Pancreas (tissue), 10 donors: ENCODE results near the gene RADIL. TPM values are rescaled to one million over a fixed set of nuclear protein-coding genes. Genes with fewer than 3 reads are reported as not detected.
A peak's percentile ranks its signal among the peaks of the same experiment; 100 is the strongest.

ENCODE experiments used
- ATAC-seq, 4 donors: fragments of 200-7000 bp; cut with Tn5 transposase; one replicate each; pipeline versions ENCODE4 v1.8.0 to v1.9.1; 2020; ENCODE audit warnings: mild to moderate bottlenecking in 4 of 4, moderate library complexity in 4 of 4
- DNase-seq, 6 donors: peaks; one replicate each; pipeline ENCODE4 v3.0.0-alpha.2; 2020
- FAIRE-seq: peaks from 2 replicates; lab custom pipeline; 2012; peaks lifted over from hg19 to GRCh38; lab: Jason Lieb, UNC
- H3K27ac ChIP-seq, 4 donors: fragments of 200-600 bp; sonication (generic); 1 replicate in 3 of 4; 2 replicates in 1 of 4; pipeline versions ENCODE4 v1.5.0 to v1.8.0; 2020
- H3K27me3 ChIP-seq, 4 donors: fragments of 200-600 bp; one replicate each; pipeline ENCODE4 v1.8.0; 2021
- H3K36me3 ChIP-seq, 3 donors: fragments of 200-600 bp; sonication (generic) in 1 of 3; one replicate each; pipeline versions ENCODE4 v1.5.0 to v1.8.0; 2020 to 2021
- H3K4me1 ChIP-seq, 3 donors: fragments of 200-600 bp; one replicate each; pipeline ENCODE4 v1.8.0; 2021
- H3K4me3 ChIP-seq, 4 donors: fragments of 200-600 bp; sonication (generic) in 2 of 4; one replicate each; pipeline versions ENCODE4 v1.5.0 to v1.8.0; 2020 to 2021
- H3K9me3 ChIP-seq, 4 donors: fragments of 200-600 bp; one replicate each; pipeline ENCODE4 v1.8.0; 2021
- WGBS, 2 donors: extraction: QIAGEN DNeasy Blood & Tissue Kit; methylation state at CpG; one replicate each; pipeline ENCODE4 v1.1.7; 2013; 5-methylcytosine and 5-hydroxymethylcytosine counted together
- intact Hi-C, 3 donors: fragments of 100-400 bp; cut with DNase I; formaldehyde crosslinking; loops; one replicate each; pipeline versions ENCODE4 v1.11.1 to v1.14.2; 2022
- polyA plus RNA-seq, 2 donors: library from polyadenylated mRNA; stranded (reverse); fragments of 200-250 nt; gene quantifications; one replicate each; pipeline ENCODE4 v1.2.3, GENCODE V29; 2013
- total RNA-seq, 6 donors: library from RNA; stranded (reverse); fragmentation: NEBNext Ultra II Directional in 4 of 6; extraction: Animal tissue kit (Norgen Biotek cat#: 25700) in 4 of 6; gene quantifications; one replicate each; pipeline versions ENCODE4 v1.2.1 to v1.2.4, GENCODE V29; 2021 to 2023
- TF ChIP-seq, protein P1 (sequence below), 4 donors: fragments of 200-600 bp; sonication (generic) in 3 of 4; IDR thresholded peaks; one replicate each; pipeline versions ENCODE4 v1.5.0 to v1.8.0; 2021; ENCODE audit warnings: antibody characterized with exemption in 4 of 4
- donor health status: healthy with polysubstance abuse.
- donor health status: DM: no; HTN: no; CAD: no; lungs with moderate emphysema.
- donor health status: DM: no; HTN: no; CAD: no.
- donor health status: control.
- donor health status: control.
- donor health status: Bipolar disorder and iron deficiency.
- donor health status: DM: yes; HTN: yes; CAD: no.
- donor health status: DM: no; HTN: no; CAD: no.
- donor health status: DM: no; HTN: no; CAD: no.
- donor health status: DM: yes; HTN: yes; CAD: no.

RADIL gene
- total and polyA plus RNA-seq, 8 donors: 0.58 to 11.2 (median 3.5) TPM

DNA sequence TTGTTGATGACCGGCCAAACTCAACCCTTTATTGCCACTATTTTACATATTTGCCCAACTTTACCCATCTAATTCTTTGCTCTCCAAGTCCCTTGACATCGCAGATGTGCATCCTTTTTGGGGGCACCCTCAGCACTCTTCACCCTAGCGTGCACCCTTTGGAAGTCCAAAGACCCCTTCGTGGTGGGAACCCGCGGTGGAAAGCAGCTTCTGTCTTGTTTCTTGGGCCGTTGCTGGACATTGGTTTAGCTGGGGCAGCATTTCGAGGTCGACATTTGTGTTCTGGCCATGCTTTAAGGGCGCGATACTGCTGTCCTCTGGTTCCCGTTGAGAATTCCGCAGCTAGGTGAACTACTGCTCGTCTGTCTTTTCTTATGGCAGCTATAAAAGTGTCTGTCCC lies 21.4 kb downstream of the RADIL start:
- ATAC-seq (no peak), DNase-seq (no peak)
- TF ChIP-seq, protein P1, sequence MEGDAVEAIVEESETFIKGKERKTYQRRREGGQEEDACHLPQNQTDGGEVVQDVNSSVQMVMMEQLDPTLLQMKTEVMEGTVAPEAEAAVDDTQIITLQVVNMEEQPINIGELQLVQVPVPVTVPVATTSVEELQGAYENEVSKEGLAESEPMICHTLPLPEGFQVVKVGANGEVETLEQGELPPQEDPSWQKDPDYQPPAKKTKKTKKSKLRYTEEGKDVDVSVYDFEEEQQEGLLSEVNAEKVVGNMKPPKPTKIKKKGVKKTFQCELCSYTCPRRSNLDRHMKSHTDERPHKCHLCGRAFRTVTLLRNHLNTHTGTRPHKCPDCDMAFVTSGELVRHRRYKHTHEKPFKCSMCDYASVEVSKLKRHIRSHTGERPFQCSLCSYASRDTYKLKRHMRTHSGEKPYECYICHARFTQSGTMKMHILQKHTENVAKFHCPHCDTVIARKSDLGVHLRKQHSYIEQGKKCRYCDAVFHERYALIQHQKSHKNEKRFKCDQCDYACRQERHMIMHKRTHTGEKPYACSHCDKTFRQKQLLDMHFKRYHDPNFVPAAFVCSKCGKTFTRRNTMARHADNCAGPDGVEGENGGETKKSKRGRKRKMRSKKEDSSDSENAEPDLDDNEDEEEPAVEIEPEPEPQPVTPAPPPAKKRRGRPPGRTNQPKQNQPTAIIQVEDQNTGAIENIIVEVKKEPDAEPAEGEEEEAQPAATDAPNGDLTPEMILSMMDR (IDR thresholded peaks at IDR 0.05): no peak

GRCh38 chr7:4861673-4862072 lies 21.8 kb downstream of the RADIL start, which contains the start of gene PAPOLB:
Gene PAPOLB (minus strand): TSS chr7:4862030. CDS start chr7:4861810, 220 bp downstream.
- ATAC-seq: peak in 2 of 4 donors; percentile 44 to 63
- Histone ChIP-seq H3K4me3 (peak within 1 kb of the TSS; percentile 7 to 39 (median 24)), H3K4me1 (no peaks in the 10 kb centered on the region), H3K36me3 (no peaks in the 10 kb centered on the region), H3K9me3 (no peaks in the 10 kb centered on the region), H3K27ac (no peak within 1 kb of the TSS), H3K27me3 (peaks cover 0 to 3% (median 0%) of the 10 kb centered on the region in 4 donors)
- WGBS, 2 donors: 19 to 22% methylated on average over 32 to 46 of the region's 46 CpGs
- TF ChIP-seq, protein P1 (IDR thresholded peaks at IDR 0.05): no peak
- DNase-seq: no peak
- FAIRE-seq: no peak
- intact Hi-C loops: no loop called here

More for the DNA sequence above, 21.4 kb downstream of the RADIL start:
- FAIRE-seq: no peak
- Histone ChIP-seq H3K27ac (no peak overlapping the region), H3K4me1 (no peaks in the 10 kb centered on the region), H3K27me3 (peaks cover 0 to 3% (median 0%) of the 10 kb centered on the region in 4 donors), H3K4me3 (peak overlapping the region in 3 of 4 donors; percentile 7 to 39 (median 28)), H3K9me3 (no peaks in the 10 kb centered on the region), H3K36me3 (no peaks in the 10 kb centered on the region)
- intact Hi-C loops: no loop called here
- 80 to 86% methylated on average over 14 of the region's 14 CpGs for WGBS, 2 donors

- FAIRE-seq (no peak), DNase-seq (no peak), ATAC-seq (no peak)
- 85 to 87% methylated on average over 11 of the region's 11 CpGs for WGBS, 2 donors
- TF ChIP-seq, protein P1 (IDR thresholded peaks at IDR 0.05): no peak
- Histone ChIP-seq H3K27ac (no peak overlapping the region), H3K4me1 (no peaks in the 10 kb centered on the region), H3K9me3 (no peaks in the 10 kb centered on the region), H3K36me3 (no peaks in the 10 kb centered on the region), H3K4me3 (peak overlapping the region in 1 of 4 donors; percentile 39), H3K27me3 (peaks cover 0 to 3% (median 0%) of the 10 kb centered on the region in 4 donors)
- intact Hi-C loops: no loop called here
These were observed 22.3 kb downstream of the RADIL start for GRCh38 chr7:4861227-4861626.

DNA sequence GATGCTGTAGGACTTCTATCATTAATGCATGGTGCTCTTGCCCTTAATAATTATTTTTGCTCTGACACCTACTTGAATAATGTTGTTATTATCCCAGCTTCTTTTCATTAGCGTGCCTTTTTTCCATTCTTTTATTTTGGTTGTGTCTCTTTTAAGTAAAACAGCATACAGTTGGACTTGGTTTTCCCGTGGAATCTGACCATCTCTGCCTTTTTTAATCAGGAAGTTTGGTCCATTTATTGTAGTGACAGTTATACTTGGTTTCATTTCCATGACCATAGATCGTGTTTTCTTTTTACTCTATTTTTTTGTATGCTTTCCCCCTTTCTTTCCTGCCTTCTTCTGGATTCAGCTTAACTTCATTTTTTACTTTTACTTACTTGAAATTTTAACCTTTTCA lies 26.3 kb downstream of the RADIL start:
- intact Hi-C loops: no loop called here
- FAIRE-seq (no peak), DNase-seq (no peak), ATAC-seq (no peak)
- peaks cover 0 to 3% (median 0%) of the 10 kb centered on the region in 4 donors for H3K27me3 ChIP-seq
- H3K36me3 ChIP-seq: no peaks in the 10 kb centered on the region
- WGBS, 2 donors: 61 to 63% methylated on average over 3 of the region's 3 CpGs
- no peaks in the 10 kb centered on the region for H3K9me3 ChIP-seq
- TF ChIP-seq, protein P1 (IDR thresholded peaks at IDR 0.05): no peak
- H3K4me1 ChIP-seq: no peaks in the 10 kb centered on the region
- H3K4me3 ChIP-seq: no peak overlapping the region
- H3K27ac ChIP-seq: no peak overlapping the region

DNA sequence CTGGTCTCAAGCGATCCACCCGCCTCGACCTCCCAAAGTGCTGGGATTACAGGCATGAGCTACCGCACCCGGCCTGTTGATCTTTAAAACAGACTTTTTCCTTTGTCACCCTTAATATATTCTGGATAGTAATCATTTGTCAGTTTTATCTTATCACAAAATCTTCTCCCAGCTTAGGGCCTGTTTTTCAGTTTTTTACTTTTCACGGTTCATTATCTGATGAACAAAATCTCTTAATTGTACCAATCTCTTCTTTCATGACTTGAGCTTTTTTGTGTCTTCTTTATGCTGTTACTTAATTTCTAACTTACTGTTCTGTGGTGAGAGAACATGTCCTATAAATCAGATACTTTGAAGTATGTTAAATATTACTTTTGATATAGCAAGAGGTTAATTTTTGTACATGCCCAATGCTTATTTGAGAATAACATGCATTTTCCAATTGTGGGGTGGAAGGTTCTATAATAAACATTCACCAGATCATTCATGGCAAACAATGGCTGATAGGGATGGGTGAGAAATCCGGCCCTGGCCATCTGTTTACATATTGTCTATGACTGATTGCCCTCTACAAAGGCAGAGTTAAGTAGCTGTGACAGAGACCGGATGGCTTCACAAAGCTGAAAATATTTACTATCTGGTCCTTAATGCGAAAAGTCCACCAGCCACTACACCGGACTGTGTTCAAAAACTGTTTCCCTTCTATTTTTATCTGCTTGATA lies 27.0 kb downstream of the RADIL start:
- no peaks in the 10 kb centered on the region for H3K36me3 ChIP-seq
- ATAC-seq: no peak
- no peaks in the 10 kb centered on the region for H3K27me3 ChIP-seq
- TF ChIP-seq, protein P1 (IDR thresholded peaks at IDR 0.05): no peak
- intact Hi-C loops: no loop called here
- no peaks in the 10 kb centered on the region for H3K4me1 ChIP-seq
- H3K9me3 ChIP-seq: no peaks in the 10 kb centered on the region
- no peak overlapping the region for H3K4me3 ChIP-seq
- no peak overlapping the region for H3K27ac ChIP-seq
- WGBS, 2 donors: 74 to 77% methylated on average over 10 of the region's 10 CpGs
- FAIRE-seq: no peak
- DNase-seq: no peak
